HG02852 (cell line): ENCODE results near the gene GALT.

Experiments
- ATAC-seq: cut with Tn5 transposase; IDR thresholded peaks from one replicate; pipeline ENCODE4 v1.9.1; 2021; ENCODE audit warnings: mild to moderate bottlenecking, moderate library complexity; ENCODE audit not compliant: unreplicated experiment

GALT gene

DNA sequence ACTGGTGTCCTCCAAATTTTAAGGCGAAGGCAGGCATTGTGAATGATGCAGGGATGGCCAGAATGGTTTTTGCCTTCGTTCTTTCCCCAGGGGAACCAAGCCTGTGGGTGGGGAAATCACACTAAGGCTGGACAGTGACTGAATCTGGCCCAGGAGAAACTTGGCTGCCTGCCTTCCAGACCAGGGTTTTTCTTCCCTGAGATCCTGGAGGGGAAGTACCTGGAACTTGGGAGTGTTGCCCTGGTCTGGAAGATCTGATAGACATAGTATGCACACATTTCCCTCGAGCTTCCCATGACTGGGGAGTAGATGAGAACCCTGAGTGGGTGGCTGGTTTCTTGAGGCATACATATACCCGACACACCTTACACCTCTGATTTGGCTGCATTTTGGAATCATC is 4.8 kb downstream of the GALT start:
- no peak for ATAC-seq

DNA sequence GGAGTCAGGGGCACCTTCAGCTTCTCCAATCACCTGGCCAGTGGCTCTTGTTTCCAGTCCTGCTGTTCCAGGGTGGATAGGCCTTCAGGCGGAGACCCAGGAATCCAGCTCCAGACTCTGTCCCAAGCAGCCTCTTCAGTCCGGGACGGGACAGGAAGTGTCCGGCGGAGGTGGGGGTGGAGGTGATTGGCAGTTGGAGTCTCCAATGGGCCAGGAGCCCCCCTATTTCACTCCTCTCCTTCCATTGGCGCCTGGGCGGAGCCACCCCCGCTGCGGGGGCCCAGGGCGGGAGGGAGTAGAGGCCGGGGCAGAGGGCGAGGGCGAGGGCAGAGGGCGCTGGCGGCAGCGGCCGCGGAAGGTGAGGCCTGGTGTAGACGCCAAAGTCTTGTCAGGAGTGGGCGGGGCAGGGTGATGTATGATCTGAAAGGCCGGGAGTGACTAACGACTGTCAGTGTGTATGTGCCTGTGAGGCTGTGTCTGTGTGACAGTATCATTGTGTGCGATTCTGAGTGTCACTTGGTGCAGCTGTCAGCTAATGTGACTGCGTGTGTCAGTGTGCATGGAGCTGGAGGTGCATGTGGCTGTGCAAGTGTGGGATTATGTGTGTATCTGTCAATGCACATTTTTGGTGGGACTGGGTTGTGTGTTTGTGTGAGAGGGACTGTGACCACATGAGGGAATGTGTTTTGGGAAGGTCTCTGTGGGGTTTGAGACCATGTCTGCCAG is 5.6 kb downstream of the GALT start, which contains the start of gene IL11RA:
Gene IL11RA, plus strand, starts transcription at position 310 of the 726 bp plus-strand sequence. CDS start 3,033 bp downstream, outside the sequence.
- no peak for ATAC-seq

- no peak for ATAC-seq
Measured at GRCh38 chr9:34652602-34653000, 6.1 kb downstream of the GALT start.

GRCh38 chr9:34653151-34654072 is 6.9 kb downstream of the GALT start:
- ATAC-seq, result no peak

DNA sequence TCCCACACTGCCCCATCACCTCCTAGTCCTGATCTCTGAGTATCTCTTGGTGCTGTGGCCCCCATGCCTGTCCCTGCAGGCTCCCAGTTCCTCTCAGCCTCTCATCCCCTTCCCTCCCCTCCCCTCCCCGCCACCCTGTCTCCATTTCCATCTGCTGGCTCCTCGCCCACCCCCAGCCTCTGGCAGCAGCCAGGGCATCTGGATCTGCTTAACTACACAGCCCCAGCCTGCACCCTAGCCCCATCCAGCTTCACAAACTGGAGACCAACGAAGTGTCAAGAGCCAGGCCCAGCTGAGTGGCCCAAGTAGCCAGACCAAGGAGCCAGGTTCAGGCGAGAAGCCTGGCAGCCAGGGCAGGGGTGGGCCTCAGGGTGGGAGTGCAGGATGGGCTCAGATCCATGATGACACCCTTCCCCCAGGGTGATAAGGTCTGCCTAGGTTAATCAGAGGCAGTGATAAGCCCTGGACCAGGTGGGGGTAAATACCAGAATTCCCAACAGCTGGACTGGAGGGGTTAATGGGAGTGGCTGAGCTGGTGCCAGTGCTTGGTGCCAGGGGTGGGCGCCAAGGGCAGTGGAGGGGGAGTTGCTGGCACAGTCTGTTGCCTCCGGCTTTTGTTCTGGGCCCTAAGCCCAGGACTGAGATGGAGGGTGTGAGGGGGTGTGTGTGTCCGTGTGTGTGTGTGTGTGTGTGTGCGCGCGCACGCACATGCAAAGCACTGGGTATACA is 8.0 kb downstream of the GALT start:
- ATAC-seq, result no peak

GRCh38 chr9:34655394-34655793 is 8.9 kb downstream of the GALT start:
- no peak for ATAC-seq

GRCh38 chr9:34656992-34657391 is 10.5 kb downstream of the GALT start:
- no peak for ATAC-seq

DNA sequence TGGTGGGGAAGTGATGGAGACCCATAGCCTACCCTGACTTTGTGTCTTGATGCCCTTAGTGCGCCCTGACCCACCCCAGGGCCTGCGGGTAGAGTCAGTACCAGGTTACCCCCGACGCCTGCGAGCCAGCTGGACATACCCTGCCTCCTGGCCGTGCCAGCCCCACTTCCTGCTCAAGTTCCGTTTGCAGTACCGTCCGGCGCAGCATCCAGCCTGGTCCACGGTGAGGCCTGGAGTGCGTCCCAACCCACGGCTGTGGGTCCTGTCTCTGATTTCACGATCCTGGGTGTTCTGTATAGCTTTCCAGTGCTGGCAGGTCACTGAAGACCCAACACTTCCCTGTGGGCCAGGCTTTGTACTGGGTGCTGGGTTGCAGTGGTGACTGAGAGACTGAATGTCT is 12.0 kb downstream of the GALT start:
- no peak for ATAC-seq

GRCh38 chr9:34659592-34660253 is 13.2 kb downstream of the GALT start:
- ATAC-seq, result no peak

- ATAC-seq, result no peak
Measured at GRCh38 chr9:34662526-34663302, 16.2 kb downstream of the GALT start, which contains the start of gene CCL27. CCL27 (minus strand) TSS chr9:34662657; CDS start chr9:34662633, 24 bp downstream.

DNA sequence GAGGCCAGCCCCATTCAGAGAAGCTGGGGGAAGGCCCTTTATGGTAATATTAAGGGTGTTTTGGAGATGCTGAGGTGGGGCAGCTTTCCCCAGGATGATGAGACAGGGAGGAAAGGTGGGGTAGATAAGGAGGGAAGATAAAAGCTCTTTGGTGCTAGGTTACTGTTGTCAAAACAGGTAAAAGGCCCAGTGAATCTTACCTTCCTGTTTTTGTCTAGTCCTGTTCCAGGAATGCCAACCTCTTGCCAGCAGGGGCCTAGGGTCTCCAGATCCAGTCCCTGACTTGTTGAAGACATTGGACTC is 16.8 kb downstream of the GALT start:
- no peak for ATAC-seq

DNA sequence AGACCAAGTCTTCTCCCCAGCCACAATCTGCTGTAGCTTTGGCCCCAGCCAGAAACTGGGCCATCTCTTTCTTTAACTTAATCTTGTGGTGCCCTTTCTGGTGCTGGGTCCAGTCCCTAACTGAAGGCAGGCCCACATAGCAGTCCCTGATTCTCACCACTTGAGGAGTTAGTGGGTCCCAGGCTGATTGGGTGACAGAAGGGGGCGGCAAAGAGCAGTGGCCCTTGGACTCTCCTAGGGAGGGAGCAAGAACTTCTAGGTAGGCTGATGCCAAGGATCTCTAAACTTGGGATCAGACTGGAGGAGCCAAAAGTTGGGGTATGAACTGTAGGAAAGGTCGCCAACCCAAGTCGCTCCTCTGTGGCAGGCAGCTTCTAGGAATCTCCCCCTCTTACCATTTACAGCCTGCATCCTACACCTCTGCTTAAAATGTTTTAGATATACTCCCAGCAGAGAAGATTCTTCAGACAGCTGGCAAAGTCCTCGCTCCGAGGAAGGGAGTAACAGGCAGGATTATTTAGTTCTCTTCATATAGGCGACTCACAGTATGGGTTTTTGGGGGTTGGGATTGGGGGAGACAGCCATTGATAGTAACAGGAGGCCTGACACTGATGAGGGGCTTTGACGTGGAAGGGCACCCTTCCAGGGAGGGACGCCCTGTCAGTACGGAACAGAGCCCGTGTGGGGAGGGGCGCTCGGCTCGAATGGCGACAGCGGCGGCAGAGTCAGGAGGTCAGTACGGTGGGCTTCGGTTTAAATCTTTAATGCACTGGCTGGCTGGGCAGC is 18.0 kb downstream of the GALT start:
- peak; percentile 56 for ATAC-seq

- ATAC-seq, result peak; percentile 13
Measured at GRCh38 chr9:34665067-34665380, 18.5 kb downstream of the GALT start.

DNA sequence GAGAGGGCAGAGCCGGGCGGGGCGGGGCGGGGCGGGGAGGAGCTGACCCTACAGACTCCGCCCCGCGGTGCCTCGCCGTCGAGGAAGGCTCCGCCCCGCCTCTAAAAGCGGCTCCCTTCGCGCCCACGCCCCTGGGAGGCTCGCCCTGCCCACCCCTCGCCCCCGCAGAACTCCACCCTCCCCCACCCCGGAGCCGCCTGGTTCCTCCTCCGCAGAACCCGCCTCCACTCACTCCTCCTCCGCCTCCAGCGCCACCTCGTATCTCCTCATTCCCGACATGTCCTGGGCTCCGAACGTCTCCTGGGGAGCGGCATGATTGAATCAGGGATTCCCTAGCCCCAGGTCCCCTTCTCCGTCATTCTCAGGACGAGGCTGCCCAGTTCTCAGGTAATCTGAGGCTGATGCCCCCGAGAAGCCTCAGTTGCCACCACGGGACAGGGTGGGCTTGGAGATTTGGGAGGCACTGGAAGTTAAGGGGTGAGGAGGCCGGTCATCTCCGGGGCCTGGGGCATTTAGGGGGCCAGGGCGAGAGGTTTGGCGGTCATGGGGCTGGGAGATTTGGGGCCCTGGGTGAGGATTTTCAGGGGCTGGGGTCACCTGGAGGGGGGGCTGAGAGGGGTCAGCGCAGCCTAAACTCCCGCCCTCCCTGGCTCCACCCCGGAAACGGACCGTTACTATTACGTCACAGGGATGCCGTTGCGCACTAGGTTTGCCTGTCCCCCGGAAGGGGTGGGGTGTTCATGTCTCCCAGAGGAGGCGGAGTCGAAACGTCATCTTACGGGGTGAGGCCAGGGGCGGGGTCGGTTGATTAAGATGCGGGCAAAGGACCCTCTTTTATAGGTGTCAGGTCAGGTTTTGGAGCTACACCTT is 19.1 kb downstream of the GALT start:
- peak; percentile 72 for ATAC-seq

DNA sequence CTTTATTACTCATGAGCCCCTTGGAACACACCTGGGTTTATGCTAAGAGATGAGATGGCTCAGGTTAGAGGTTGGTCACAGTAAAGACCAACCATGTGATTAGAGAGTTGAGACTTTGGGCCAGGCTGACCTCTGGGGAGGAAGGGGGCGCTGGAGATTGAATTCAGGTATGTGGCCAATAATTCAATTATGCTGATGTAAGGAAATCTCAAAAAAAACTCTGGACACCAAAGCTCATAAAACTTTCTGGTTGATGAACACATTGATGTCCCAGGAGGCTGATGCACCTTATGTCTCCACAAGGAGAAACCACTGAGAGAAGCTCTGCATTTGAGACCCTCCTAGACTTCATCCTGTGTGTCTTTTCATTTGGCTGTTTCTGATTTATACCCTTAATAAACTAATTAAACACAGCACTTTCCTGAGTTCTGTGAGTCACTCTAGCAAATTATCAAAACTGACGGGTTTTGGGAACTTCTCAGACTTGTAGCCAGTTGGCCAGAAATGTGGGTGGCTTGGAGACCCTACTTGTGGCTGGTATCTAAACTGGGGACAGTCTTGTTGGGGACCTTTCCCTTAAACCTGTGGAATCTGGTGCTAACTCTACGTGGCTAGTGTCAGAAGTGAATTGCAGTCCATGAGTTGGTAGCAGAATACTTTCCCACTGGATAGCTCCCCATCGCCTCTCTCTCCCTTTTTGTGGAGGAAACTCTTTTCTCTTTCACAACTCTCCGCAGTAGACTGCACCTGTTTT is 23.5 kb downstream of the GALT start:
- no peak for ATAC-seq

DNA sequence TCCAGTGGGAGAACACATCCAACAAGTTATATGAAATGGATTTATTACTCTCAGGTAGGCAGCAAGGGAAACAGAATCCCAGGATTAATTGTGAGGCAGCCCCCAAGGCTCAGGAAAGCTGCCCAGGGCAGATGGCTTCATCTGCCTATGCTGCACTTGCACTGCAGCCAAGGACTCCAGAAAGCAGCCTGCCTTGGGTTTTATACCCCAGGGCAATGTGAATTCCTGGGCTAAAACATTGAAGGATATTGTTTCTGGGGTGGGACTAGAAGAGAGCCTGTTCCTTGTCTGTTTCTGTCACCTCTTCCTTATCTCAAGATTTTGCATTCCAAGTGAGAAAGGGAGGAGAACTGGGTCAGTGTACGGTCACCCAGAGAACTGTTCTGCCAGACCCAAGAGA is 24.8 kb downstream of the GALT start:
- ATAC-seq, result no peak

GRCh38 chr9:34674440-34674839 is 28.0 kb downstream of the GALT start:
- ATAC-seq, result no peak
